K562 (cell line): ENCODE results near the gene DHDDS. TPM values are rescaled to one million over a fixed set of nuclear protein-coding genes. Genes with fewer than 3 reads are reported as not detected.

Experiments used
- C11orf30 ChIP-seq: fragments of 450-650 bp; IDR thresholded peaks from 2 replicates; pipeline ENCODE4 v1.6.1; 2016; ENCODE audit warnings: low read depth, mild to moderate bottlenecking
- CHD7 ChIP-seq: fragments of 200-600 bp; sonication (generic); IDR thresholded peaks from one replicate; pipeline ENCODE4 v1.6.1; 2012; ENCODE audit warnings: mild to moderate bottlenecking, low read depth, low read length, inconsistent platforms
- ELF4 ChIP-seq: fragments of 450-650 bp; formaldehyde crosslinking; IDR thresholded peaks from 2 replicates; pipeline ENCODE4 v1.4.0; 2022; ENCODE audit warnings: missing genetic modification characterization
- ETS1 ChIP-seq: conservative IDR thresholded peaks from 2 replicates; pipeline ENCODE4 v1.6.1; 2011; ENCODE audit warnings: low read depth, mild to moderate bottlenecking, low read length; ENCODE audit not compliant: control insufficient read depth
- FOXA3 ChIP-seq, 2 experiments: fragments of 450-650 bp in 1 of 2; sonication (generic) in 1 of 2; formaldehyde crosslinking; IDR thresholded peaks in 1 of 2; conservative IDR thresholded peaks in 1 of 2; 2 replicates each; pipeline versions ENCODE4 v1.4.0 to v1.8.0; 2020 to 2022; ENCODE audit warnings: mild to moderate bottlenecking in 2 of 2, missing genetic modification reagents in 1 of 2
- FOXO4 ChIP-seq: fragments of 450-650 bp; formaldehyde crosslinking; IDR thresholded peaks from 2 replicates; pipeline ENCODE4 v1.4.0; 2020; ENCODE audit warnings: mild to moderate bottlenecking, moderate library complexity
- HNRNPH1 ChIP-seq: fragments of 200-400 bp; formaldehyde crosslinking; optimal IDR thresholded peaks from 2 replicates; pipeline ENCODE3; 2017; ENCODE audit warnings: low read depth, mild to moderate bottlenecking, low read length, moderate library complexity
- POLR2G ChIP-seq: fragments of 200-400 bp; formaldehyde crosslinking; IDR thresholded peaks from 2 replicates; pipeline ENCODE4 v1.6.1; 2017; ENCODE audit warnings: low read depth, mild to moderate bottlenecking, antibody characterized with exemption, low read length, moderate library complexity
- PRMT5 ChIP-seq: sonication (generic); formaldehyde crosslinking; IDR thresholded peaks from 2 replicates; pipeline ENCODE4 v1.5.0; 2020; ENCODE audit warnings: missing genetic modification reagents
- RBM34 ChIP-seq: fragments of 200-400 bp; formaldehyde crosslinking; IDR thresholded peaks from 2 replicates; pipeline ENCODE4 v1.6.1; 2018; ENCODE audit warnings: low read length, borderline replicate concordance; ENCODE audit not compliant: insufficient read depth
- SMAD3 ChIP-seq: fragments of 450-650 bp; formaldehyde crosslinking; conservative IDR thresholded peaks from 2 replicates; pipeline ENCODE4 v1.4.0; 2020; ENCODE audit warnings: mild to moderate bottlenecking
- TGIF2 ChIP-seq: sonication (generic); formaldehyde crosslinking; IDR thresholded peaks from 2 replicates; pipeline ENCODE4 v1.8.1; 2022; ENCODE audit warnings: mild to moderate bottlenecking, missing genetic modification reagents, moderate library complexity
- ZEB2 ChIP-seq: fragments of 450-650 bp; IDR thresholded peaks from 2 replicates; pipeline ENCODE4 v1.6.1; 2016
- ZNF263 ChIP-seq: sonication (generic); formaldehyde crosslinking; IDR thresholded peaks from 2 replicates; pipeline ENCODE4 v1.8.0; 2022; ENCODE audit warnings: mild to moderate bottlenecking, missing genetic modification reagents, borderline replicate concordance
- polyA plus RNA-seq, 8 experiments: library from polyadenylated mRNA; depleted of rRNA in 4 of 8; stranded (reverse) in 5 of 8; unstranded in 3 of 8; fragments of >200 nt; fragmentation: Nextera tagmentation in 2 of 8; fragmentation: Illumina TruSeq in 1 of 8; extraction: Ambion mirVana in 2 of 8; extraction: Trizol in 1 of 8; gene quantifications; 2 replicates each; pipeline versions ENCODE4 v1.2.1 to v1.2.3, GENCODE V29; 2011 to 2014; ENCODE audit warnings: inconsistent platforms in 1 of 8, missing spikeins in 1 of 8
- total RNA-seq, 7 experiments: library from RNA; depleted of rRNA in 6 of 7; stranded (reverse); fragments of >200 nt in 6 of 7; fragmentation: Illumina TruSeq in 2 of 7; extraction: Trizol in 2 of 7; gene quantifications; 2 replicates each; pipeline versions ENCODE4 v1.2.1 to v1.2.3, GENCODE V29; 2011 to 2021; ENCODE audit warnings: low replicate concordance in 1 of 7

Gene DHDDS
- total and polyA plus RNA-seq, 9 of the 15 experiments (the other 6 are each of a cell fraction or from before 2014, with no cell fraction given) = 33.3 to 55.0 (median 44.3) TPM

- no peak for TF ChIP-seq CHD7
- TF ChIP-seq RBM34 = no peak
- peak in 1 of 2 experiments; percentile 8; a peak in 1 of 4 replicates for TF ChIP-seq FOXA3 (CRISPR knock-in tag; conservative IDR thresholded peaks at IDR 0.05 in 1 of 2, IDR thresholded peaks at IDR 0.05 in 1 of 2)
- no peak for TF ChIP-seq ZEB2
- no peak for TF ChIP-seq SMAD3 (CRISPR knock-in tag)
- no peak for TF ChIP-seq C11orf30
- TF ChIP-seq TGIF2 (CRISPR knock-in tag) = no peak
- no peak for TF ChIP-seq ETS1
- TF ChIP-seq HNRNPH1 = no peak
- TF ChIP-seq POLR2G = no peak
- no peak; the same call in 1 of the 2 replicates for TF ChIP-seq ZNF263 (CRISPR knock-in tag)
- 0 out of 2 replicates have a peak, but pooled peaks have one; percentile 16 for TF ChIP-seq FOXO4 (CRISPR knock-in tag)
- no peak for TF ChIP-seq PRMT5 (CRISPR knock-in tag)
- TF ChIP-seq ELF4 (CRISPR knock-in tag) = peak; percentile 58; the same call in 1 of the 2 replicates
Observed at GRCh38 chr1:26470878-26471497, 38.9 kb downstream of the DHDDS start (continued).
